Activated naive CD4-positive, alpha-beta T cell treated with anti-CD3 and anti-CD28 coated beads, Interleukin-2, amount 50 U/mL, for 24 hours (primary cell): Measurements from ENCODE around the gene FHOD3.

Source experiments
- H3K27ac Mint-ChIP-seq: one replicate; pipeline ENCODE4 v1.8.0; 2021; ENCODE audit warnings: mild to moderate bottlenecking, mixed read lengths
- H3K27me3 Mint-ChIP-seq: one replicate; pipeline ENCODE4 v1.8.0; 2021; ENCODE audit warnings: mixed read lengths
- H3K36me3 Mint-ChIP-seq: one replicate; pipeline ENCODE4 v1.8.0; 2021; ENCODE audit warnings: mixed read lengths
- H3K4me1 Mint-ChIP-seq: one replicate; pipeline ENCODE4 v1.8.0; 2021; ENCODE audit warnings: mixed read lengths
- H3K4me3 Mint-ChIP-seq: one replicate; pipeline ENCODE4 v1.8.0; 2021; ENCODE audit warnings: mild to moderate bottlenecking, mixed read lengths
- H3K9me3 Mint-ChIP-seq: one replicate; pipeline ENCODE4 v1.8.0; 2021; ENCODE audit warnings: mixed read lengths

The FHOD3 gene

DNA sequence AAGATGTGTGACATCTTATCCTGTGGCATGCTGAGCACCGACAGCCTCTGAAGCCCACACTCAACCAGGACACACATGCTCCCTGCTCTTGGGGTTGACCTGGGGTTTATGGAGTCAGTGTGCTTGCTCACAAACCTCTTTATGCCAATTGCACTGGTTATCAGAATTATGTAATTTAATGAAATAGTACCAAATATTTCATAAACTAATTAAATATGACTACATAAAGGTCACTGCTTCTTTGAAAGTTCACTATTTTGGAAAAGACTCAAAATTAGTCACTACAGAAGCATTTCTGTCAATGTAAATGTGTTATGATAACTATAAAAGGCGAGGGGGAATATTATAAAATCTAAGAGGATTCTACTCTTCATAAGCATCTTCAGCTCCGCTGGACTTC is 76.7 kb downstream of the FHOD3 start:
- Mint-ChIP-seq H3K27ac (no peak overlapping the region), H3K36me3 (no peaks in the 10 kb centered on the region), H3K9me3 (peaks cover 13% of the 10 kb centered on the region), H3K4me1 (no peaks in the 10 kb centered on the region), H3K27me3 (peaks cover 30% of the 10 kb centered on the region), H3K4me3 (no peak overlapping the region)

DNA sequence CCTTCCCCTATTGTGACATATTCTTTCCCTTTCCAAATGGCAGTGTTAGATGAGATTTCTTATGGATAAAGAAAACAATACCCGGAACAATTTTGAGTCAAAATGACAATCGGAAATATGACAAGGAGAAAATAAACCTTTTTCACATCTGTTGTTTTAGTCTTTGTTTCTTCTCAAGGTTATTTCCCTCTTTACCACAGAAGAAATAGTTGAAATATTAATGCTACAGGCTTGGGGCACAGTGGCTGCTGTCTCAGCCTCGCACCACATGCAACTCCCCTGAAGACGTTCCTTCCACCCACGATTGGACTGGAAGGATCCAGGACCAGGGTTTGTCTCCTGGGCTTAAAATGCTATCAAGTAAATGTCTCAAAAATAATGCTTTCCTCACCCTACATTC is 77.6 kb downstream of the FHOD3 start:
- Mint-ChIP-seq H3K27ac (no peak overlapping the region), H3K4me1 (no peaks in the 10 kb centered on the region), H3K27me3 (peaks cover 30% of the 10 kb centered on the region), H3K9me3 (peaks cover 13% of the 10 kb centered on the region), H3K36me3 (no peaks in the 10 kb centered on the region), H3K4me3 (no peak overlapping the region)

GRCh38 chr18:36376361-36376760 is 78.8 kb downstream of the FHOD3 start:
- H3K9me3 Mint-ChIP-seq, result peaks cover 6% of the 10 kb centered on the region
- no peak overlapping the region for H3K27ac Mint-ChIP-seq
- no peaks in the 10 kb centered on the region for H3K36me3 Mint-ChIP-seq
- peaks cover 28% of the 10 kb centered on the region for H3K27me3 Mint-ChIP-seq
- no peaks in the 10 kb centered on the region for H3K4me1 Mint-ChIP-seq
- no peak overlapping the region for H3K4me3 Mint-ChIP-seq

DNA sequence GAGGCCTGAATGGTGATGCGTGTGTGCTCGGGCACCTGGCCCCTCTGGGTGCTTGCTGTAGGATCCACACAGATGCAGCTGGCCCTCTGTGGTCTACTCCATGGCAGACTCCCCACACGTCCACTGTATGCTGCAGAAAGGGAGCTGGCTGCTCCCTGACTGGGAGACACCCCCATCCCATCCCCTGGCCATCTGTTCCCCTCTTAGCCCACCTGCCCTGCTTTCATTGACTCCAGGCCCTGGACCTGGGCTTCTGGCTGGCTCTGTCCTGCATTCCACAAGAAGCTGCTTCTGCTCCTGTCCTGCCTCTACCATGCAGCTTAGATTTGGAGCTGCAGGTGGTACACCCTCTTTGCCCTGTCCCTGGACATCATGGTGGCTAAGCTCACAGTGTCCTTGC is 80.1 kb downstream of the FHOD3 start:
- Mint-ChIP-seq H3K9me3 (no peaks in the 10 kb centered on the region), H3K4me1 (no peaks in the 10 kb centered on the region), H3K36me3 (no peaks in the 10 kb centered on the region), H3K4me3 (no peak overlapping the region), H3K27me3 (peaks cover 19% of the 10 kb centered on the region), H3K27ac (no peak overlapping the region)

- Mint-ChIP-seq H3K27me3 (peaks cover 14% of the 10 kb centered on the region), H3K4me1 (no peaks in the 10 kb centered on the region), H3K36me3 (no peaks in the 10 kb centered on the region), H3K4me3 (no peak overlapping the region), H3K27ac (no peak overlapping the region), H3K9me3 (no peaks in the 10 kb centered on the region)
Observed at GRCh38 chr18:36378205-36378604, 80.7 kb downstream of the FHOD3 start.

DNA sequence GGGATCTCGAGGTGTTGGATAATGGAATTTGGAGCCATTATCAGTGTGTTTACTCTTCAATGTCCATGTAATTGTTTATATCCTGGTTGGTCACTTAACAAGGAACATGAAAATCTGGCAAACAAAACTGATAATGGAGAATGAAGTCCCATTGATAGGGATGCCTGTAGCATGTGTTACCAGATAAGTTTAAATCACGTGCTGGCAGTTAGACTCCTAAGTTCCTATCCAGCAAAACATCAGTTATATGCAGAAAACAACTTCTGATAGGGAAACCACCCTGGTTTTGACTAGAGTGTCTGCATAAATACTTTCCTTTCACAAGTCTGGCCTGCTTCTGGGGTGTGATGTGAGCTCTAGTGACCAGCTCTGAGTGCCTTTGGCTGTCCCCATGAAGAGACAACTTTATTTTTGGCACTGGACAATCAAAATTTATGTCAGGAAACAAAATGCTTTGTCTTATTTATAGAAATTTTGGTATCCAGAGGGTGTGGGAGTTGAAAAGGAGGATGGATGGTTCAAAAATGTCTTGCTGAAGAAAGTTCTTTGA is 82.0 kb downstream of the FHOD3 start:
- H3K4me3 Mint-ChIP-seq, result no peak overlapping the region
- no peaks in the 10 kb centered on the region for H3K36me3 Mint-ChIP-seq
- H3K9me3 Mint-ChIP-seq, result no peaks in the 10 kb centered on the region
- H3K27me3 Mint-ChIP-seq, result peaks cover 4% of the 10 kb centered on the region
- no peak overlapping the region for H3K27ac Mint-ChIP-seq
- no peaks in the 10 kb centered on the region for H3K4me1 Mint-ChIP-seq

GRCh38 chr18:36380173-36380827 is 82.8 kb downstream of the FHOD3 start:
- Mint-ChIP-seq H3K4me3 (no peak overlapping the region), H3K9me3 (no peaks in the 10 kb centered on the region), H3K4me1 (no peaks in the 10 kb centered on the region), H3K36me3 (no peaks in the 10 kb centered on the region), H3K27ac (no peak overlapping the region), H3K27me3 (peaks cover 1% of the 10 kb centered on the region)

- no peaks in the 10 kb centered on the region for H3K4me1 Mint-ChIP-seq
- peaks cover 1% of the 10 kb centered on the region for H3K27me3 Mint-ChIP-seq
- H3K27ac Mint-ChIP-seq, result no peak overlapping the region
- H3K4me3 Mint-ChIP-seq, result no peak overlapping the region
- no peaks in the 10 kb centered on the region for H3K36me3 Mint-ChIP-seq
- H3K9me3 Mint-ChIP-seq, result no peaks in the 10 kb centered on the region
Observed at GRCh38 chr18:36381075-36381474, 83.6 kb downstream of the FHOD3 start.

DNA sequence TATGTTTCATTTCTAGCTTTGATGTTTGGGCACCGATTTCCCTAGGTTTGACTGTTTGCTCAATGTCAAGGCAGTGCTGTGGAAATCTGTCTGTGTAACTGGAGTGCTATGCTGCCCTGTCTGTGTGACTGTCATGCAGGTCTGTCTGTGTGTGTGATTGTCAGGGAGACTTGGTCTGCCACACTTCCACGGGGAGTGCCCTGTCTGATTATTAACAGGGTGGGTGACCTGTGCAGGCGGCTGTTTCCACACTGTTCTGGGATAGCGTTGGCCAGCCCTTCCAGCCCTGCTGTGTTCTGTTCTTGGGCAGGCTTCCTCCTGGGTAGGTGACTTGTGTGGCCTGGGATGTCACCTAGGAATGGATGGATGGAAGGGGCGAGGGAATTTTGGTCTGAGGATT is 85.3 kb downstream of the FHOD3 start:
- no peaks in the 10 kb centered on the region for H3K36me3 Mint-ChIP-seq
- H3K4me1 Mint-ChIP-seq, result no peaks in the 10 kb centered on the region
- H3K4me3 Mint-ChIP-seq, result no peak overlapping the region
- H3K27ac Mint-ChIP-seq, result no peak overlapping the region
- no peaks in the 10 kb centered on the region for H3K27me3 Mint-ChIP-seq
- H3K9me3 Mint-ChIP-seq, result no peaks in the 10 kb centered on the region

GRCh38 chr18:36386150-36386920 is 88.8 kb downstream of the FHOD3 start:
- H3K4me3 Mint-ChIP-seq, result no peak overlapping the region
- no peaks in the 10 kb centered on the region for H3K4me1 Mint-ChIP-seq
- H3K36me3 Mint-ChIP-seq, result no peaks in the 10 kb centered on the region
- no peak overlapping the region for H3K27ac Mint-ChIP-seq
- H3K27me3 Mint-ChIP-seq, result no peaks in the 10 kb centered on the region
- H3K9me3 Mint-ChIP-seq, result no peaks in the 10 kb centered on the region

GRCh38 chr18:36387310-36387709 is 89.8 kb downstream of the FHOD3 start:
- Mint-ChIP-seq H3K4me3 (no peak overlapping the region), H3K27ac (no peak overlapping the region), H3K27me3 (no peaks in the 10 kb centered on the region), H3K4me1 (no peaks in the 10 kb centered on the region), H3K36me3 (no peaks in the 10 kb centered on the region), H3K9me3 (no peaks in the 10 kb centered on the region)

DNA sequence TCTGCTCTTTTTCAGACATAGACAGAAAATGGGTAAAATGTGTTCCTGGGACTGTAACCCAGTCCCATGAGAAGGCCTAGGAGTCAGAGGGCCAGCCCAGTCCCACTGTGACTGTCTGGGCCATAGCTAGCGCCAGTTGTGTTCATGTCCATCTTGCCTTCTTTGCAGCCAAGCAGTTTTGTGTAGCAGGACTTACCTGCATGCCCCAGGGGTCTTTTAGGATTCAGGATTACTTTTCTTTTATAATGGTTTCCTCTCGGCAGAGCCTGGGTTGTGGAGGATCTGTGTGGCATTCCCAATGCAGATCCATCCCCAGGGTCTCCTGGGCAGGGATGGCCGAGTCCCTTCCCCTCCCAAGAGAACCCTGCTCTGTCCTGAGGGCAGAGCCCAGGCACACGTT is 90.8 kb downstream of the FHOD3 start:
- H3K9me3 Mint-ChIP-seq, result no peaks in the 10 kb centered on the region
- no peak overlapping the region for H3K27ac Mint-ChIP-seq
- no peaks in the 10 kb centered on the region for H3K4me1 Mint-ChIP-seq
- H3K27me3 Mint-ChIP-seq, result no peaks in the 10 kb centered on the region
- no peaks in the 10 kb centered on the region for H3K36me3 Mint-ChIP-seq
- no peak overlapping the region for H3K4me3 Mint-ChIP-seq

DNA sequence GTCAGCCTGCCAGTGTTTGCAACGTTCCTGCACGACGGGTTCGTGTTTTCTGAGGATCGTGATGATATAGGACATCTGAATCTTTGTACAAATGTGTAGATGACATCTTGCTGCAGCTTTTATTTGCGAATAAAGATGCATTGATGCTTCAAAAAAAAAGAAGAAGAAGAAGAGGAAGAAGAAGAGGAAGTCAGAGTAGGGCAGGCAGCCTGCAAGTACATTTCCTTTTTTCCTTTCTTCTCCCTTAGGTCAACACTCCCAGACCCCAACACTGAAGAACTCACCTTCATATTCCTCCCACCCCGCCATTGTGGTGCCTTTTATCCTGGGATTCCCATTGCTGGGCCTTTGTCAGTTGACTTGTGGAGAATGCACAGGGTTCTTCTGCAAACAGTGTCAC is 91.5 kb downstream of the FHOD3 start:
- Mint-ChIP-seq H3K4me1 (no peaks in the 10 kb centered on the region), H3K27ac (no peak overlapping the region), H3K27me3 (no peaks in the 10 kb centered on the region), H3K4me3 (no peak overlapping the region), H3K36me3 (no peaks in the 10 kb centered on the region), H3K9me3 (no peaks in the 10 kb centered on the region)

GRCh38 chr18:36389811-36390581 is 92.5 kb downstream of the FHOD3 start:
- no peaks in the 10 kb centered on the region for H3K9me3 Mint-ChIP-seq
- no peaks in the 10 kb centered on the region for H3K36me3 Mint-ChIP-seq
- no peaks in the 10 kb centered on the region for H3K4me1 Mint-ChIP-seq
- no peak overlapping the region for H3K4me3 Mint-ChIP-seq
- H3K27me3 Mint-ChIP-seq, result no peaks in the 10 kb centered on the region
- H3K27ac Mint-ChIP-seq, result no peak overlapping the region

DNA sequence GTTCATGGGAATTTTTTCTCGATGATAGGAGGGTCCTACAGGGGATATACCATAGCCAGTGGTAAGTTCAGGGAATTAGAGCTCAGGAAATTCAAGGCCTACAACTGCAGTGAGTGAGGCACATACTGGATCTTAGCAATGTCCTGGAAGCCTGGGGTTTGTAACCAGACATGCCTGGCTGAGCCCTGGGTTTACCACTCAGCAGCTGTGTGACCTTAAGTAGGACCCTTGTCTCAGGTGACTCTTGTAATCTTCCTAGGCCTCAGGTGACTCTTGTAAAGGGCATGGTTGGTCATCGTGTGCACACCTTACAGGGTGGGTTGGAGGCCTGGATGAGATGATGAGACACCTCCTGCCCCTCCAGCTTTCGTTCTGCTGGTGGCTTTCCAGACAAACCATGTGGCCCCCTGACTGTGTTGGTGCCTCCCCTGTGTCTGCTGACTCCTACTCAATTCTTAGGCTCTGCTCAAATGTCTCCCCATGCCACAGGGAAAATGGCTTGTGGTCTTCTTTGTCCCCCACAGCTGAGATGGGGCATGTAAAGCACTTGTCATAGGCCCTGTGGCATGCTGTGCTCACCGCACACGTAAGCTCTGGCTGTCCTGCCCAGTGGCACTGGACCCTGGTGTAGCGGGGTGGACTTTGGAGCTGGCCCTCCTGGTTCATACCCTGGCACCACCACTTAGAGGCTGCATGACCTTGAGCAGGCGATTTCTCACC is 94.1 kb downstream of the FHOD3 start:
- no peak overlapping the region for H3K27ac Mint-ChIP-seq
- H3K4me3 Mint-ChIP-seq, result no peak overlapping the region
- H3K9me3 Mint-ChIP-seq, result no peaks in the 10 kb centered on the region
- no peaks in the 10 kb centered on the region for H3K27me3 Mint-ChIP-seq
- H3K4me1 Mint-ChIP-seq, result no peaks in the 10 kb centered on the region
- H3K36me3 Mint-ChIP-seq, result no peaks in the 10 kb centered on the region
